RWPE2 (cell line): ENCODE measurements around the gene DNAJC5.

ENCODE experiments used
- ATAC-seq: fragments of 200-7000 bp; cut with Tn5 transposase; 3 replicates; pipeline ENCODE4 v1.9.1; 2021; ENCODE audit warnings: low read depth
- DNase-seq: peaks from one replicate; pipeline ENCODE4 v3.0.0-alpha.2; 2020; ENCODE audit warnings: low spot score
- H3K27ac ChIP-seq: fragments of 450-650 bp; 2 replicates; pipeline ENCODE4 v1.5.1; 2017; ENCODE audit warnings: mild to moderate bottlenecking; ENCODE audit not compliant: poor library complexity, severe bottlenecking
- H3K27me3 ChIP-seq: fragments of 250-450 bp; sonication (Bioruptor Pico); 2 replicates; pipeline ENCODE4 v1.5.1; 2021; ENCODE audit warnings: mild to moderate bottlenecking, moderate library complexity; ENCODE audit not compliant: insufficient read depth, poor library complexity, severe bottlenecking
- H3K36me3 ChIP-seq: fragments of 250-450 bp; sonication (Bioruptor Pico); 2 replicates; pipeline ENCODE4 v1.5.1; 2020; ENCODE audit warnings: low read depth, mild to moderate bottlenecking, moderate library complexity
- H3K4me1 ChIP-seq: fragments of 250-450 bp; sonication (Bioruptor Pico); 2 replicates; pipeline ENCODE4 v1.5.1; 2021; ENCODE audit warnings: mild to moderate bottlenecking, moderate library complexity; ENCODE audit not compliant: insufficient read depth, poor library complexity, severe bottlenecking
- H3K4me3 ChIP-seq: fragments of 250-450 bp; sonication (Bioruptor Pico); 2 replicates; pipeline ENCODE4 v1.5.1; 2021; ENCODE audit warnings: mild to moderate bottlenecking, moderate library complexity; ENCODE audit not compliant: severe bottlenecking
- H3K9me3 ChIP-seq: fragments of 250-450 bp; sonication (Bioruptor Pico); 2 replicates; pipeline ENCODE4 v1.5.1; 2021; ENCODE audit warnings: mild to moderate bottlenecking, moderate library complexity; ENCODE audit not compliant: severe bottlenecking
- TF ChIP-seq, protein P1 (sequence below): fragments of 450-650 bp; IDR thresholded peaks from one replicate; pipeline ENCODE4 v1.5.1; 2017; ENCODE audit warnings: mild to moderate bottlenecking, moderate library complexity; ENCODE audit not compliant: poor library complexity, severe bottlenecking

The DNAJC5 gene

GRCh38 chr20:63951398-63952209, 56.7 kb downstream of the DNAJC5 start:
- DNase-seq (no peak), ATAC-seq (no peak)
- peaks cover 9% of the 10 kb centered on the region for H3K4me1 ChIP-seq
- no peak overlapping the region for H3K4me3 ChIP-seq
- TF ChIP-seq, protein P1, sequence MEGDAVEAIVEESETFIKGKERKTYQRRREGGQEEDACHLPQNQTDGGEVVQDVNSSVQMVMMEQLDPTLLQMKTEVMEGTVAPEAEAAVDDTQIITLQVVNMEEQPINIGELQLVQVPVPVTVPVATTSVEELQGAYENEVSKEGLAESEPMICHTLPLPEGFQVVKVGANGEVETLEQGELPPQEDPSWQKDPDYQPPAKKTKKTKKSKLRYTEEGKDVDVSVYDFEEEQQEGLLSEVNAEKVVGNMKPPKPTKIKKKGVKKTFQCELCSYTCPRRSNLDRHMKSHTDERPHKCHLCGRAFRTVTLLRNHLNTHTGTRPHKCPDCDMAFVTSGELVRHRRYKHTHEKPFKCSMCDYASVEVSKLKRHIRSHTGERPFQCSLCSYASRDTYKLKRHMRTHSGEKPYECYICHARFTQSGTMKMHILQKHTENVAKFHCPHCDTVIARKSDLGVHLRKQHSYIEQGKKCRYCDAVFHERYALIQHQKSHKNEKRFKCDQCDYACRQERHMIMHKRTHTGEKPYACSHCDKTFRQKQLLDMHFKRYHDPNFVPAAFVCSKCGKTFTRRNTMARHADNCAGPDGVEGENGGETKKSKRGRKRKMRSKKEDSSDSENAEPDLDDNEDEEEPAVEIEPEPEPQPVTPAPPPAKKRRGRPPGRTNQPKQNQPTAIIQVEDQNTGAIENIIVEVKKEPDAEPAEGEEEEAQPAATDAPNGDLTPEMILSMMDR = no peak
- H3K27me3 ChIP-seq = no peaks in the 10 kb centered on the region
- peaks cover 8% of the 10 kb centered on the region for H3K36me3 ChIP-seq
- no peaks in the 10 kb centered on the region for H3K9me3 ChIP-seq
- no peak overlapping the region for H3K27ac ChIP-seq

DNA sequence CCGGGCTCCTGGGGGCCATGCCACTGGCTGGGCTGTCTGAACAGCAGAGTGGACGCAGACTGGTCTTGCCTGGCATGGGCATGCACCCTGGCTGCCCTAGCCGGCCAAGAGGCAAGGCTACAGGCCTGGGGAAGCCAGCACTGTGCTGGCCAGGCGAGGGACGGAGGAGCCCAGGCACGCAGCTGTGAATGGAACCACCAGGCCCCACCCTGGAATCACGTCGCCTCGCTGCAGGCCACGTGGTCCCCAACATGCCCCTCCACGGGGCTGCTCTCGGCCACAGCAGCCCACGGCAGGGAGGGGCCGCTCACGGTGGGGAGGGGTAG, 57.2 kb downstream of the DNAJC5 start:
- Histone ChIP-seq H3K4me1 (peaks cover 9% of the 10 kb centered on the region), H3K27me3 (no peaks in the 10 kb centered on the region), H3K36me3 (peaks cover 8% of the 10 kb centered on the region), H3K9me3 (no peaks in the 10 kb centered on the region), H3K4me3 (no peak overlapping the region), H3K27ac (no peak overlapping the region)
- TF ChIP-seq, protein P1 = no peak
- ATAC-seq (no peak), DNase-seq (peak; percentile 87)

- H3K36me3 ChIP-seq = peaks cover 8% of the 10 kb centered on the region
- no peak overlapping the region for H3K27ac ChIP-seq
- TF ChIP-seq, protein P1 = no peak
- H3K27me3 ChIP-seq = no peaks in the 10 kb centered on the region
- peaks cover 14% of the 10 kb centered on the region for H3K4me1 ChIP-seq
- no peaks in the 10 kb centered on the region for H3K9me3 ChIP-seq
- ATAC-seq (no peak), DNase-seq (no peak)
- H3K4me3 ChIP-seq = no peak overlapping the region
Observed at GRCh38 chr20:63952769-63953168, 57.8 kb downstream of the DNAJC5 start.

GRCh38 chr20:63953764-63954429, 59.0 kb downstream of the DNAJC5 start:
- no peaks in the 10 kb centered on the region for H3K27me3 ChIP-seq
- peaks cover 15% of the 10 kb centered on the region for H3K4me1 ChIP-seq
- no peaks in the 10 kb centered on the region for H3K9me3 ChIP-seq
- no peak overlapping the region for H3K27ac ChIP-seq
- ATAC-seq (no peak), DNase-seq (no peak)
- TF ChIP-seq, protein P1 = no peak
- no peak overlapping the region for H3K4me3 ChIP-seq
- peaks cover 9% of the 10 kb centered on the region for H3K36me3 ChIP-seq
